Astrocyte (in vitro differentiated cells and primary cell): ENCODE results near the gene SPTBN5. TPM values are rescaled to one million over a fixed set of nuclear protein-coding genes. Genes with fewer than 3 reads are reported as not detected.

ENCODE experiments used
- DNase-seq: peaks from one replicate; pipeline ENCODE4 v3.0.0-alpha.2; 2010; ENCODE audit warnings: low read depth
- FAIRE-seq: peaks from 2 replicates; lab custom pipeline; 2011; peaks lifted over from hg19 to GRCh38; lab: Jason Lieb, UNC
- H2AFZ ChIP-seq: 2 replicates; pipeline ENCODE4 v1.6.0; 2012; ENCODE audit warnings: low read depth, low read length, inconsistent platforms
- H3K27ac ChIP-seq: 2 replicates; pipeline ENCODE4 v1.5.1; 2011; ENCODE audit warnings: low read depth, low read length, inconsistent platforms
- H3K27me3 ChIP-seq: 2 replicates; pipeline ENCODE4 v1.6.0; 2011; ENCODE audit warnings: low read length, inconsistent platforms; ENCODE audit not compliant: insufficient read depth
- H3K36me3 ChIP-seq: 2 replicates; pipeline ENCODE4 v1.5.1; 2011; ENCODE audit warnings: low read length, inconsistent platforms; ENCODE audit not compliant: insufficient read depth
- H3K4me1 ChIP-seq: 2 replicates; pipeline ENCODE4 v1.5.1; 2011; ENCODE audit warnings: low read length, inconsistent platforms; ENCODE audit not compliant: insufficient read depth
- H3K4me2 ChIP-seq: 2 replicates; pipeline ENCODE4 v1.6.0; 2012; ENCODE audit warnings: low read length, inconsistent platforms
- H3K4me3 ChIP-seq: 2 replicates; pipeline ENCODE4 v1.5.1; 2011; ENCODE audit warnings: low read depth, mild to moderate bottlenecking, low read length, inconsistent platforms; ENCODE audit not compliant: insufficient read depth
- H3K79me2 ChIP-seq: 2 replicates; pipeline ENCODE4 v1.6.0; 2012; ENCODE audit warnings: mild to moderate bottlenecking, low read length, inconsistent platforms; ENCODE audit not compliant: insufficient read depth
- H3K9ac ChIP-seq: 2 replicates; pipeline ENCODE4 v1.6.0; 2012; ENCODE audit warnings: mild to moderate bottlenecking, low read length, inconsistent platforms
- H3K9me3 ChIP-seq: 2 replicates; pipeline ENCODE4 v1.5.1; 2012; ENCODE audit warnings: low read depth, mild to moderate bottlenecking, low read length, inconsistent platforms; ENCODE audit not compliant: insufficient read depth
- H4K20me1 ChIP-seq: 2 replicates; pipeline ENCODE4 v1.6.0; 2012; ENCODE audit warnings: low read length, inconsistent platforms; ENCODE audit not compliant: insufficient read depth
- H3K27ac Mint-ChIP-seq: one replicate; pipeline ENCODE4 v1.8.0; 2021; ENCODE audit warnings: mild to moderate bottlenecking, mixed read lengths; ENCODE audit not compliant: unreplicated experiment
- H3K27me3 Mint-ChIP-seq: one replicate; pipeline ENCODE4 v1.8.0; 2021; ENCODE audit warnings: low read depth, mixed read lengths; ENCODE audit not compliant: unreplicated experiment
- H3K36me3 Mint-ChIP-seq: one replicate; pipeline ENCODE4 v1.8.0; 2021; ENCODE audit warnings: low read depth, mixed read lengths; ENCODE audit not compliant: unreplicated experiment
- H3K4me1 Mint-ChIP-seq: one replicate; pipeline ENCODE4 v1.8.0; 2021; ENCODE audit warnings: low read depth, mixed read lengths; ENCODE audit not compliant: unreplicated experiment
- H3K4me3 Mint-ChIP-seq: one replicate; pipeline ENCODE4 v1.8.0; 2021; ENCODE audit warnings: mild to moderate bottlenecking, moderate library complexity, mixed read lengths; ENCODE audit not compliant: unreplicated experiment
- H3K9me3 Mint-ChIP-seq: one replicate; pipeline ENCODE4 v1.8.0; 2021; ENCODE audit warnings: mild to moderate bottlenecking, mixed read lengths; ENCODE audit not compliant: unreplicated experiment
- EZH2 ChIP-seq: IDR thresholded peaks from 2 replicates; pipeline ENCODE4 v1.6.1; 2012; ENCODE audit warnings: mild to moderate bottlenecking, low read length, inconsistent platforms; ENCODE audit not compliant: insufficient read depth
- total RNA-seq: library from RNA; stranded (reverse); gene quantifications from 2 replicates; pipeline ENCODE4 v1.2.1, GENCODE V29; 2021
- TF ChIP-seq, protein P1 (sequence below): IDR thresholded peaks from 2 replicates; pipeline ENCODE4 v1.5.1; 2011; ENCODE audit warnings: low read depth, mild to moderate bottlenecking, inconsistent platforms, low read length, moderate library complexity; ENCODE audit not compliant: insufficient read depth

Gene SPTBN5
- total RNA-seq, 1 donor from 2014 or later, result 5.3 TPM

DNA sequence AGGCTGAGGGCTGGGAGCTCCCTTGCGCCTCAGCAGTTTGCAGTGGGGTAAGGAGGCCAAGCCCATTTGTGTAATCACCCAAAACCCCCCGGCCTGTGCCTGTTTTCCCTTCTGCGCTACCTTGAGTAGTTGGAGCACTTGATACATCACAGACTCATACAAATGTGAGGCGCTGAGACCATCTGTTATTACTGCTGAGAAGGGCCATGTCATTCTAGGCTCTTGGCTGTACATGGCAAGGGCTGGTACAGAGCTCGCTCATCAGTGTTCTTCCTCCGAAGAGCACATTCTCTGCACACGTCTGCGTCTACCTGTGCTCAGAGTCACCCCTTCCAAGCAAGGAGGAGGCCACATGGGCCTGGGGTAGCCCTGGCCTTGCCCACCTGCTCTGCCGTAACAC is 45.9 kb downstream of the SPTBN5 start:
- Histone ChIP-seq H2AFZ (no peak overlapping the region), H3K4me2 (no peak overlapping the region), H3K27me3 (no peaks in the 10 kb centered on the region), H3K4me3 (no peak overlapping the region), H4K20me1 (no peaks in the 10 kb centered on the region), H3K4me1 (no peaks in the 10 kb centered on the region), H3K27ac (no peak overlapping the region), H3K9me3 (no peaks in the 10 kb centered on the region), H3K79me2 (no peaks in the 10 kb centered on the region), H3K9ac (no peak overlapping the region), H3K36me3 (peaks cover 3% of the 10 kb centered on the region)
- no peak for FAIRE-seq
- no peak overlapping the region for H3K4me3 Mint-ChIP-seq
- no peak for DNase-seq
- no peaks in the 10 kb centered on the region for H3K9me3 Mint-ChIP-seq
- H3K4me1 Mint-ChIP-seq, result peaks cover 5% of the 10 kb centered on the region
- H3K36me3 Mint-ChIP-seq, result peaks cover 16% of the 10 kb centered on the region
- no peak overlapping the region for H3K27ac Mint-ChIP-seq
- peaks cover 4% of the 10 kb centered on the region for H3K27me3 Mint-ChIP-seq
- TF ChIP-seq EZH2, result no peak
- TF ChIP-seq, protein P1, sequence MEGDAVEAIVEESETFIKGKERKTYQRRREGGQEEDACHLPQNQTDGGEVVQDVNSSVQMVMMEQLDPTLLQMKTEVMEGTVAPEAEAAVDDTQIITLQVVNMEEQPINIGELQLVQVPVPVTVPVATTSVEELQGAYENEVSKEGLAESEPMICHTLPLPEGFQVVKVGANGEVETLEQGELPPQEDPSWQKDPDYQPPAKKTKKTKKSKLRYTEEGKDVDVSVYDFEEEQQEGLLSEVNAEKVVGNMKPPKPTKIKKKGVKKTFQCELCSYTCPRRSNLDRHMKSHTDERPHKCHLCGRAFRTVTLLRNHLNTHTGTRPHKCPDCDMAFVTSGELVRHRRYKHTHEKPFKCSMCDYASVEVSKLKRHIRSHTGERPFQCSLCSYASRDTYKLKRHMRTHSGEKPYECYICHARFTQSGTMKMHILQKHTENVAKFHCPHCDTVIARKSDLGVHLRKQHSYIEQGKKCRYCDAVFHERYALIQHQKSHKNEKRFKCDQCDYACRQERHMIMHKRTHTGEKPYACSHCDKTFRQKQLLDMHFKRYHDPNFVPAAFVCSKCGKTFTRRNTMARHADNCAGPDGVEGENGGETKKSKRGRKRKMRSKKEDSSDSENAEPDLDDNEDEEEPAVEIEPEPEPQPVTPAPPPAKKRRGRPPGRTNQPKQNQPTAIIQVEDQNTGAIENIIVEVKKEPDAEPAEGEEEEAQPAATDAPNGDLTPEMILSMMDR, result no peak

DNA sequence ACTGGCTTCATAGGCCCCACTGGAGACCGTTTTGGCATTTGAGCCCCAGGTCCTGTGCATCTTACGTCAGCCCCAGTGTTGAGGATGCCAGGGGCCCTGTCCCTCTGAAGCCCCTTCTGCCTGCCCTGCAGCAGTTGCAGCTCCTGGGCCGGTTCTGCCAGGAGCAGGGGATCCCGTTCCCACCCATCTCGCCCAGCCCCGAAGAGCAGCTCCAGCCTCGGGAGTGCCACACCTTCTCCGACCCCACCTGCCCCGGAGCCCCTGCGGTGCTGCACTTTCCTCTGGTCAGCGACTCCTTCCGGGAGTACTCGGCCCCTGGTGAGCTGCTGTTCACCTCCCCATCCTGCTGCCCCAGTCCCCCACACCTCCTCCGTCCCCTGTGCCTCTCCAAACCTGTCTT is 46.6 kb downstream of the SPTBN5 start:
- FAIRE-seq, result no peak
- H3K9me3 ChIP-seq, result no peaks in the 10 kb centered on the region
- no peak overlapping the region for H3K4me2 ChIP-seq
- no peaks in the 10 kb centered on the region for H3K27me3 ChIP-seq
- no peaks in the 10 kb centered on the region for H4K20me1 ChIP-seq
- peaks cover 18% of the 10 kb centered on the region for H3K36me3 Mint-ChIP-seq
- H3K4me1 ChIP-seq, result no peaks in the 10 kb centered on the region
- H3K27me3 Mint-ChIP-seq, result peaks cover 4% of the 10 kb centered on the region
- H3K27ac Mint-ChIP-seq, result no peak overlapping the region
- peaks cover 3% of the 10 kb centered on the region for H3K36me3 ChIP-seq
- TF ChIP-seq EZH2, result no peak
- TF ChIP-seq, protein P1, result no peak
- H3K27ac ChIP-seq, result no peak overlapping the region
- H3K9me3 Mint-ChIP-seq, result no peaks in the 10 kb centered on the region
- H3K79me2 ChIP-seq, result no peaks in the 10 kb centered on the region
- H3K9ac ChIP-seq, result no peak overlapping the region
- no peak overlapping the region for H2AFZ ChIP-seq
- H3K4me1 Mint-ChIP-seq, result peaks cover 5% of the 10 kb centered on the region
- H3K4me3 Mint-ChIP-seq, result no peak overlapping the region
- no peak overlapping the region for H3K4me3 ChIP-seq
- no peak for DNase-seq

DNA sequence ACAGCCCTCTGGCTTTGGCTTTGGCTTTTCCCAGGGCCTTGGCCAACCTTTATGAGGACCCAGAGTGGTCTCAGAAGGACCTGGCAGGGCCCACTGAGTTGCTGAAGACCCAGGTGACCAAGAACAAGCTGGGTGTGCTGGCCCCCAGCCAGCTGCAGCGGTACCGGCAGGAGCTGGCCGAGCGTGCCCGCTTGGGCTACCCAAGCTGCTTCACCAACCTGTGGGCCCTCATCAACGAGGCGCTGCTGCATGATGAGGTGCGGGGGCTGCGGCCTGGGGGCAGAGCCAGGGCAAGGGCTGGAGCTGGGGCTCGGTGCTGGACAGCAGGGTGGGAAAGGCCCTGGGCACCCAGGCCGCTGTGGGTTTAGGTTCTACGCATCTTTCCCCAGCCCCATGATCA is 49.0 kb downstream of the SPTBN5 start:
- no peak overlapping the region for H3K27ac Mint-ChIP-seq
- H3K4me2 ChIP-seq, result no peak overlapping the region
- peaks cover 3% of the 10 kb centered on the region for H3K36me3 ChIP-seq
- H3K9me3 ChIP-seq, result no peaks in the 10 kb centered on the region
- peaks cover 18% of the 10 kb centered on the region for H3K36me3 Mint-ChIP-seq
- H2AFZ ChIP-seq, result no peak overlapping the region
- no peaks in the 10 kb centered on the region for H3K4me1 ChIP-seq
- no peak overlapping the region for H3K27ac ChIP-seq
- DNase-seq (no peak), FAIRE-seq (no peak)
- peaks cover 5% of the 10 kb centered on the region for H3K4me1 Mint-ChIP-seq
- H3K4me3 Mint-ChIP-seq, result no peak overlapping the region
- no peaks in the 10 kb centered on the region for H4K20me1 ChIP-seq
- H3K9ac ChIP-seq, result no peak overlapping the region
- no peak overlapping the region for H3K4me3 ChIP-seq
- TF ChIP-seq EZH2, result no peak
- TF ChIP-seq, protein P1, result no peak
- no peaks in the 10 kb centered on the region for H3K27me3 ChIP-seq
- no peaks in the 10 kb centered on the region for H3K79me2 ChIP-seq
- peaks cover 4% of the 10 kb centered on the region for H3K27me3 Mint-ChIP-seq
- H3K9me3 Mint-ChIP-seq, result no peaks in the 10 kb centered on the region
